HL-60 (cell line): ENCODE data around the gene HEMK1.

Experiments
- CTCF ChIP-seq: IDR thresholded peaks from one replicate; pipeline ENCODE4 v1.5.1; 2011; ENCODE audit warnings: low read length, control low read depth, inconsistent platforms; ENCODE audit not compliant: insufficient read depth
- GABPA ChIP-seq: IDR thresholded peaks from 2 replicates; pipeline ENCODE4 v1.6.1; 2012; ENCODE audit warnings: low read depth
- POLR2AphosphoS5 ChIP-seq: IDR thresholded peaks from 2 replicates; pipeline ENCODE4 v1.6.1; 2012; ENCODE audit warnings: low read depth
- REST ChIP-seq: IDR thresholded peaks from 2 replicates; pipeline ENCODE4 v1.6.1; 2012; ENCODE audit warnings: low read depth; ENCODE audit not compliant: insufficient replicate concordance
- SPI1 ChIP-seq: IDR thresholded peaks from 2 replicates; pipeline ENCODE4 v1.6.1; 2012; ENCODE audit warnings: low read depth, mild to moderate bottlenecking, borderline replicate concordance

GRCh38 chr3:50608278-50608677 is 39.0 kb downstream of the HEMK1 start:
- TF ChIP-seq CTCF (no peak), REST (no peak), POLR2AphosphoS5 (no peak), SPI1 (no peak), GABPA (no peak)
